K562 (cell line): ENCODE measurements around the gene DST. TPM values are rescaled to one million over a fixed set of nuclear protein-coding genes. Genes with fewer than 3 reads are reported as not detected.

Source experiments
- ATAC-seq: fragments of 200-7000 bp; cut with Tn5 transposase; 3 replicates; pipeline ENCODE4 v1.9.1; 2020; ENCODE audit warnings: moderate library complexity
- BruUV-seq: library from RNA; stranded (reverse); fragments of 400-500 nt; replicated peaks from 2 replicates; lab custom pipeline; 2021; lab: Mats Ljungman, UMichigan
- CTCF ChIA-PET: fragments of 300-600 bp; formaldehyde crosslinking; extraction: SDS; loops from one replicate; lab custom pipeline; 2021; ENCODE audit warnings: low intra/inter-chr PET ratio; lab: Yijun Ruan, JAX
- POLR2A ChIA-PET: fragments of 300-600, 350-650 bp; sonication (Branson Sonifier 250); formaldehyde crosslinking; extraction: SDS; loops from one replicate; lab custom pipeline; 2021; ENCODE audit warnings: antibody characterized with exemption, inconsistent platforms; lab: Yijun Ruan, JAX
- DNase-seq, 4 experiments: peaks; one replicate each; pipeline versions ENCODE4 v3.0.0 to v3.0.0-alpha.2; 2011 to 2018; ENCODE audit warnings: low spot score in 3 of 4, mixed read lengths in 3 of 4; ENCODE audit errors: extremely low read depth in 1 of 4
- FAIRE-seq: peaks from 2 replicates; lab custom pipeline; 2011; peaks lifted over from hg19 to GRCh38; lab: Jason Lieb, UNC
- H2AFZ ChIP-seq: 2 replicates; pipeline ENCODE4 v1.6.0; 2011; ENCODE audit warnings: low read depth, low read length, control low read depth, inconsistent platforms
- H3K27ac ChIP-seq: fragments of 200-600 bp; 3 replicates; pipeline ENCODE4 v1.8.0; 2011; ENCODE audit warnings: low read depth, mild to moderate bottlenecking, control low read depth, inconsistent platforms, low read length, moderate library complexity, mixed read lengths; ENCODE audit errors: extremely low read depth
- H3K27me3 ChIP-seq, 2 experiments: fragments of 300-600 bp in 1 of 2; 2 replicates in 1 of 2; 3 replicates in 1 of 2; pipeline versions ENCODE4 v1.6.0 to v1.8.0; 2011; ENCODE audit warnings: inconsistent platforms in 2 of 2, low read length in 2 of 2, mild to moderate bottlenecking in 1 of 2, mixed read lengths in 1 of 2, moderate library complexity in 1 of 2; ENCODE audit not compliant: control insufficient read depth in 2 of 2, insufficient read depth in 2 of 2
- H3K36me3 ChIP-seq: fragments of 300-600 bp; 3 replicates; pipeline ENCODE4 v1.8.0; 2011; ENCODE audit warnings: mild to moderate bottlenecking, low read length, inconsistent platforms; ENCODE audit not compliant: control insufficient read depth, insufficient read depth
- H3K4me1 ChIP-seq, 2 experiments: fragments of 200-600 bp in 1 of 2; replicated peaks in 1 of 2; 2 replicates in 1 of 2; 3 replicates in 1 of 2; pipeline versions ENCODE4 v1.5.1 to v1.8.0; 2011; ENCODE audit warnings: inconsistent platforms in 2 of 2, low read length in 2 of 2, mild to moderate bottlenecking in 1 of 2, mixed read lengths in 1 of 2, moderate library complexity in 1 of 2; ENCODE audit not compliant: control insufficient read depth in 2 of 2, insufficient read depth in 2 of 2
- H3K4me2 ChIP-seq: 2 replicates; pipeline ENCODE4 v1.6.1; 2011; ENCODE audit warnings: low read length, control low read depth, inconsistent platforms, mixed read lengths; ENCODE audit not compliant: insufficient read depth
- H3K4me3 ChIP-seq: fragments of 200-600 bp; sonication (generic), shearing (Covaris generic); 2 replicates; pipeline ENCODE4 v1.5.1; 2016; ENCODE audit warnings: control low read depth, inconsistent platforms
- H3K79me2 ChIP-seq: fragments of 200-600 bp; 3 replicates; pipeline ENCODE4 v1.8.0; 2011; ENCODE audit warnings: low read length, inconsistent platforms; ENCODE audit not compliant: control insufficient read depth, insufficient read depth
- H3K9ac ChIP-seq, 2 experiments: 2 replicates each; pipeline versions ENCODE4 v1.6.0 to v1.6.1; 2011; ENCODE audit warnings: low read depth in 2 of 2, low read length in 2 of 2, control low read depth in 1 of 2, inconsistent platforms in 1 of 2, mild to moderate bottlenecking in 1 of 2, mixed read lengths in 1 of 2; ENCODE audit not compliant: insufficient read depth in 1 of 2
- H3K9me1 ChIP-seq: one replicate; pipeline ENCODE4 v1.6.0; 2011; ENCODE audit warnings: inconsistent platforms, mild to moderate bottlenecking, low read length, moderate library complexity; ENCODE audit not compliant: control insufficient read depth, insufficient read depth
- H3K9me3 ChIP-seq: replicated peaks from 2 replicates; pipeline ENCODE4 v1.5.1; 2011; ENCODE audit warnings: low read depth, low read length, inconsistent platforms; ENCODE audit not compliant: control insufficient read depth, insufficient read depth
- H4K20me1 ChIP-seq: replicated peaks from 2 replicates; pipeline ENCODE4 v1.6.1; 2011; ENCODE audit warnings: low read length, inconsistent platforms, mixed read lengths; ENCODE audit not compliant: control insufficient read depth, insufficient read depth
- E2F3 ChIP-seq: fragments of 250-450 bp; sonication (Bioruptor Pico); IDR thresholded peaks from 2 replicates; pipeline ENCODE4 v1.4.0; 2020; ENCODE audit warnings: mild to moderate bottlenecking
- PCBP1 ChIP-seq: fragments of 200-400 bp; formaldehyde crosslinking; IDR thresholded peaks from 2 replicates; pipeline ENCODE4 v1.6.1; 2018; ENCODE audit warnings: mild to moderate bottlenecking, low read depth, low read length; ENCODE audit not compliant: poor library complexity, severe bottlenecking
- in situ Hi-C: fragments of 300-500 bp; cut with MboI; formaldehyde crosslinking; loops from 4 replicates; pipeline ENCODE4 v1.15.0; 2018; ENCODE audit warnings: inconsistent platforms, mixed read lengths
- intact Hi-C: fragments of 100-400 bp; cut with micrococcal nuclease; formaldehyde crosslinking; loops from 2 replicates; pipeline ENCODE4 v1.14.2; 2022
- polyA plus RNA-seq, 8 experiments: library from polyadenylated mRNA; depleted of rRNA in 4 of 8; stranded (reverse) in 5 of 8; unstranded in 3 of 8; fragments of >200 nt; fragmentation: Nextera tagmentation in 2 of 8; fragmentation: Illumina TruSeq in 1 of 8; extraction: Ambion mirVana in 2 of 8; extraction: Trizol in 1 of 8; gene quantifications; 2 replicates each; pipeline versions ENCODE4 v1.2.1 to v1.2.3, GENCODE V29; 2011 to 2014; ENCODE audit warnings: inconsistent platforms in 1 of 8, missing spikeins in 1 of 8
- total RNA-seq, 7 experiments: library from RNA; depleted of rRNA in 6 of 7; stranded (reverse); fragments of >200 nt in 6 of 7; fragmentation: Illumina TruSeq in 2 of 7; extraction: Trizol in 2 of 7; gene quantifications; 2 replicates each; pipeline versions ENCODE4 v1.2.1 to v1.2.3, GENCODE V29; 2011 to 2021; ENCODE audit warnings: low replicate concordance in 1 of 7
- TF ChIP-seq, protein P1 (sequence below), 2 experiments: fragments of 450-650 bp; conservative IDR thresholded peaks; 2 replicates each; pipeline ENCODE4 v1.6.1; 2017; ENCODE audit warnings: mild to moderate bottlenecking in 2 of 2, moderate library complexity in 2 of 2
- TF ChIP-seq, protein P2 (sequence below): fragments of 250-450 bp; sonication (Bioruptor Pico); IDR thresholded peaks from 2 replicates; pipeline ENCODE4 v1.8.0; 2021; ENCODE audit warnings: moderate library complexity, mild to moderate bottlenecking, inconsistent platforms
- TF ChIP-seq, protein P3 (sequence below): IDR thresholded peaks from 2 replicates; pipeline ENCODE4 v1.6.1; 2016; ENCODE audit warnings: missing genetic modification characterization, missing compliant biosample characterization
- TF ChIP-seq, protein P4 (sequence below): fragments of 450-650 bp; formaldehyde crosslinking; IDR thresholded peaks from 2 replicates; pipeline ENCODE4 v1.4.0; 2022; ENCODE audit warnings: mild to moderate bottlenecking, moderate library complexity
- TF ChIP-seq, protein P5 (sequence below): fragments of 250-450 bp; sonication (Bioruptor Pico); IDR thresholded peaks from 2 replicates; pipeline ENCODE4 v1.4.0; 2020
- TF ChIP-seq, protein P6 (sequence below): sonication (generic); formaldehyde crosslinking; IDR thresholded peaks from 2 replicates; pipeline ENCODE4 v1.8.1; 2023; ENCODE audit warnings: mild to moderate bottlenecking, missing genetic modification reagents

DST gene
- total and polyA plus RNA-seq, 9 of the 15 experiments (the other 6 are each of a cell fraction or from before 2014, with no cell fraction given) = 5.2 to 21.9 (median 13.3) TPM

DNA sequence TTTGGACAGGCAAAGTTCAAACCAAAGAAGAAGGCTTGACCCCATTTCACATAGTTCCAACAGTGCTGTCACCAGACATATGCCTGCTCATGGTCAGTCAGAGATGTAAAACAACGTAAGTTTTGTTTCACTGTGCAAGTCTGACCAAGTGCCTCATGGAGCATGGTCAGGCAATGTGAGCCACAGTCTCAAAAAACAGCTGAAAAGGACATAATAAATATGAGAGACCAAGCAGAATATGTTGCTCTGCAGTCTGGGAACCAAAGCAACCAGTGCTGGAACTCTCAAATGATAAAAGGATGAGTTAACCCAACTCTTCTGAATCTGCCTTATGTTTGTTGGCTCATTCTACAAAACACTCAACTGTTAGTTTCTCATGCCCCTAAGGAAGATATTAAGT, 39.9 kb upstream of the DST start (continued):
- TF ChIP-seq, protein P1, sequence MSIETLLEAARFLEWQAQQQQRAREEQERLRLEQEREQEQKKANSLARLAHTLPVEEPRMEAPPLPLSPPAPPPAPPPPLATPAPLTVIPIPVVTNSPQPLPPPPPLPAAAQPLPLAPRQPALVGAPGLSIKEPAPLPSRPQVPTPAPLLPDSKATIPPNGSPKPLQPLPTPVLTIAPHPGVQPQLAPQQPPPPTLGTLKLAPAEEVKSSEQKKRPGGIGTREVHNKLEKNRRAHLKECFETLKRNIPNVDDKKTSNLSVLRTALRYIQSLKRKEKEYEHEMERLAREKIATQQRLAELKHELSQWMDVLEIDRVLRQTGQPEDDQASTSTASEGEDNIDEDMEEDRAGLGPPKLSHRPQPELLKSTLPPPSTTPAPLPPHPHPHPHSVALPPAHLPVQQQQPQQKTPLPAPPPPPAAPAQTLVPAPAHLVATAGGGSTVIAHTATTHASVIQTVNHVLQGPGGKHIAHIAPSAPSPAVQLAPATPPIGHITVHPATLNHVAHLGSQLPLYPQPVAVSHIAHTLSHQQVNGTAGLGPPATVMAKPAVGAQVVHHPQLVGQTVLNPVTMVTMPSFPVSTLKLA (conservative IDR thresholded peaks at IDR 0.05) = no peak
- TF ChIP-seq, all 486 proteins: peak for 0

DNA sequence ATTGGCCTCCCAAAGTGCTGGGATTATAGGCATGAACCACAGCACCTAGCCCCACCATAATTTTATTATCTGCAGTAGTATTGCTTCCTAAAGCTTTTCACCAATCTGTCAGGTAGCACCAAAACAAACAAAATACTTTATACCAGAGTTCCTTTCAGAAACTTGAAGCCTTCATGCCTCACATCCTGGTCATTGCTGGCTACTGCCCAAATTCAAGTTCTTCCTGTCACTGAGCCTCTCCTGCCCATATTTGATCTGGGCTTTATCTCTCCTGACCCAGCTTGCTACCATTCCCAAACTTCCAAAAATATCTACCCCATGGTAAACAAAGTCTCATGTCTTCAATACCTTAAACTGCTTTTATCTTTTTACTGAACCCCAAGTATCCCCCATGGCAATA, 34.9 kb upstream of the DST start:
- no TSS peak for BruUV-seq
- Histone ChIP-seq H3K4me2 (no peak overlapping the region), H3K9ac (no peak overlapping the region), H3K27me3 (no peaks in the 10 kb centered on the region), H2AFZ (no peak overlapping the region), H3K9me1 (no peaks in the 10 kb centered on the region), H3K27ac (no peak overlapping the region), H3K36me3 (no peaks in the 10 kb centered on the region), H3K4me3 (no peak overlapping the region), H3K9me3 (no peaks in the 10 kb centered on the region), H3K79me2 (no peaks in the 10 kb centered on the region), H4K20me1 (no peaks in the 10 kb centered on the region), H3K4me1 (no peaks in the 10 kb centered on the region)
- ATAC-seq (no peak), FAIRE-seq (no peak), DNase-seq (no peak)
- CTCF ChIA-PET = no interaction called here
- intact Hi-C loops = no loop called here
- POLR2A ChIA-PET = no interaction called here
- in situ Hi-C loops = no loop called here
- TF ChIP-seq, protein P2, sequence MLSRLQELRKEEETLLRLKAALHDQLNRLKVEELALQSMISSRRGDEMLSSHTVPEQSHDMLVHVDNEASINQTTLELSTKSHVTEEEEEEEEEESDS (CRISPR knock-in tag) = no peak
- TF ChIP-seq, protein P3, sequence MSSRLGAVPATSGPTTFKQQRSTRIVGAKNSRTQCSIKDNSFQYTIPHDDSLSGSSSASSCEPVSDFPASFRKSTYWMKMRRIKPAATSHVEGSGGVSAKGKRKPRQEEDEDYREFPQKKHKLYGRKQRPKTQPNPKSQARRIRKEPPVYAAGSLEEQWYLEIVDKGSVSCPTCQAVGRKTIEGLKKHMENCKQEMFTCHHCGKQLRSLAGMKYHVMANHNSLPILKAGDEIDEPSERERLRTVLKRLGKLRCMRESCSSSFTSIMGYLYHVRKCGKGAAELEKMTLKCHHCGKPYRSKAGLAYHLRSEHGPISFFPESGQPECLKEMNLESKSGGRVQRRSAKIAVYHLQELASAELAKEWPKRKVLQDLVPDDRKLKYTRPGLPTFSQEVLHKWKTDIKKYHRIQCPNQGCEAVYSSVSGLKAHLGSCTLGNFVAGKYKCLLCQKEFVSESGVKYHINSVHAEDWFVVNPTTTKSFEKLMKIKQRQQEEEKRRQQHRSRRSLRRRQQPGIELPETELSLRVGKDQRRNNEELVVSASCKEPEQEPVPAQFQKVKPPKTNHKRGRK (tag) = no peak
- TF ChIP-seq E2F3 (CRISPR knock-in tag) = no peak
- TF ChIP-seq PCBP1 = no peak
- TF ChIP-seq, protein P4, sequence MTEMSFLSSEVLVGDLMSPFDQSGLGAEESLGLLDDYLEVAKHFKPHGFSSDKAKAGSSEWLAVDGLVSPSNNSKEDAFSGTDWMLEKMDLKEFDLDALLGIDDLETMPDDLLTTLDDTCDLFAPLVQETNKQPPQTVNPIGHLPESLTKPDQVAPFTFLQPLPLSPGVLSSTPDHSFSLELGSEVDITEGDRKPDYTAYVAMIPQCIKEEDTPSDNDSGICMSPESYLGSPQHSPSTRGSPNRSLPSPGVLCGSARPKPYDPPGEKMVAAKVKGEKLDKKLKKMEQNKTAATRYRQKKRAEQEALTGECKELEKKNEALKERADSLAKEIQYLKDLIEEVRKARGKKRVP (CRISPR knock-in tag) = no peak
- TF ChIP-seq, protein P5, sequence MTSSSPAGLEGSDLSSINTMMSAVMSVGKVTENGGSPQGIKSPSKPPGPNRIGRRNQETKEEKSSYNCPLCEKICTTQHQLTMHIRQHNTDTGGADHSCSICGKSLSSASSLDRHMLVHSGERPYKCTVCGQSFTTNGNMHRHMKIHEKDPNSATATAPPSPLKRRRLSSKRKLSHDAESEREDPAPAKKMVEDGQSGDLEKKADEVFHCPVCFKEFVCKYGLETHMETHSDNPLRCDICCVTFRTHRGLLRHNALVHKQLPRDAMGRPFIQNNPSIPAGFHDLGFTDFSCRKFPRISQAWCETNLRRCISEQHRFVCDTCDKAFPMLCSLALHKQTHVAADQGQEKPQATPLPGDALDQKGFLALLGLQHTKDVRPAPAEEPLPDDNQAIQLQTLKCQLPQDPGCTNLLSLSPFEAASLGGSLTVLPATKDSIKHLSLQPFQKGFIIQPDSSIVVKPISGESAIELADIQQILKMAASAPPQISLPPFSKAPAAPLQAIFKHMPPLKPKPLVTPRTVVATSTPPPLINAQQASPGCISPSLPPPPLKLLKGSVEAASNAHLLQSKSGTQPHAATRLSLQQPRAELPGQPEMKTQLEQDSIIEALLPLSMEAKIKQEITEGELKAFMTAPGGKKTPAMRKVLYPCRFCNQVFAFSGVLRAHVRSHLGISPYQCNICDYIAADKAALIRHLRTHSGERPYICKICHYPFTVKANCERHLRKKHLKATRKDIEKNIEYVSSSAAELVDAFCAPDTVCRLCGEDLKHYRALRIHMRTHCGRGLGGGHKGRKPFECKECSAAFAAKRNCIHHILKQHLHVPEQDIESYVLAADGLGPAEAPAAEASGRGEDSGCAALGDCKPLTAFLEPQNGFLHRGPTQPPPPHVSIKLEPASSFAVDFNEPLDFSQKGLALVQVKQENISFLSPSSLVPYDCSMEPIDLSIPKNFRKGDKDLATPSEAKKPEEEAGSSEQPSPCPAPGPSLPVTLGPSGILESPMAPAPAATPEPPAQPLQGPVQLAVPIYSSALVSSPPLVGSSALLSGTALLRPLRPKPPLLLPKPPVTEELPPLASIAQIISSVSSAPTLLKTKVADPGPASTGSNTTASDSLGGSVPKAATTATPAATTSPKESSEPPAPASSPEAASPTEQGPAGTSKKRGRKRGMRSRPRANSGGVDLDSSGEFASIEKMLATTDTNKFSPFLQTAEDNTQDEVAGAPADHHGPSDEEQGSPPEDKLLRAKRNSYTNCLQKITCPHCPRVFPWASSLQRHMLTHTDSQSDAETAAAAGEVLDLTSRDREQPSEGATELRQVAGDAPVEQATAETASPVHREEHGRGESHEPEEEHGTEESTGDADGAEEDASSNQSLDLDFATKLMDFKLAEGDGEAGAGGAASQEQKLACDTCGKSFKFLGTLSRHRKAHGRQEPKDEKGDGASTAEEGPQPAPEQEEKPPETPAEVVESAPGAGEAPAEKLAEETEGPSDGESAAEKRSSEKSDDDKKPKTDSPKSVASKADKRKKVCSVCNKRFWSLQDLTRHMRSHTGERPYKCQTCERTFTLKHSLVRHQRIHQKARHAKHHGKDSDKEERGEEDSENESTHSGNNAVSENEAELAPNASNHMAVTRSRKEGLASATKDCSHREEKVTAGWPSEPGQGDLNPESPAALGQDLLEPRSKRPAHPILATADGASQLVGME = no peak
- TF ChIP-seq, protein P6, sequence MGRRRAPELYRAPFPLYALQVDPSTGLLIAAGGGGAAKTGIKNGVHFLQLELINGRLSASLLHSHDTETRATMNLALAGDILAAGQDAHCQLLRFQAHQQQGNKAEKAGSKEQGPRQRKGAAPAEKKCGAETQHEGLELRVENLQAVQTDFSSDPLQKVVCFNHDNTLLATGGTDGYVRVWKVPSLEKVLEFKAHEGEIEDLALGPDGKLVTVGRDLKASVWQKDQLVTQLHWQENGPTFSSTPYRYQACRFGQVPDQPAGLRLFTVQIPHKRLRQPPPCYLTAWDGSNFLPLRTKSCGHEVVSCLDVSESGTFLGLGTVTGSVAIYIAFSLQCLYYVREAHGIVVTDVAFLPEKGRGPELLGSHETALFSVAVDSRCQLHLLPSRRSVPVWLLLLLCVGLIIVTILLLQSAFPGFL (CRISPR knock-in tag) = no peak
